HL-60 (cell line): ENCODE measurements around the gene SH2D3C.

Experiments used
- DNase-seq, 2 experiments: peaks; one replicate each; pipeline ENCODE4 v3.0.0-alpha.2; 2010 to 2020; ENCODE audit warnings: low read depth in 1 of 2, low spot score in 1 of 2
- H3K27ac ChIP-seq: fragments of 250-450 bp; sonication (Bioruptor Pico); replicated peaks from 2 replicates; pipeline ENCODE4 v1.5.1; 2020; ENCODE audit warnings: mild to moderate bottlenecking, moderate library complexity
- H3K27me3 ChIP-seq: fragments of 250-450 bp; sonication (Bioruptor Pico); 2 replicates; pipeline ENCODE4 v1.5.1; 2021; ENCODE audit warnings: mild to moderate bottlenecking, moderate library complexity; ENCODE audit not compliant: insufficient read depth, poor library complexity, severe bottlenecking
- H3K4me3 ChIP-seq: replicated peaks from 2 replicates; pipeline ENCODE4 v1.5.1; 2011; ENCODE audit warnings: mild to moderate bottlenecking, control low read depth, low read length; ENCODE audit not compliant: insufficient read depth
- CTCF ChIP-seq: IDR thresholded peaks from one replicate; pipeline ENCODE4 v1.5.1; 2011; ENCODE audit warnings: low read length, control low read depth, inconsistent platforms; ENCODE audit not compliant: insufficient read depth
- GABPA ChIP-seq: IDR thresholded peaks from 2 replicates; pipeline ENCODE4 v1.6.1; 2012; ENCODE audit warnings: low read depth
- POLR2AphosphoS5 ChIP-seq: IDR thresholded peaks from 2 replicates; pipeline ENCODE4 v1.6.1; 2012; ENCODE audit warnings: low read depth
- REST ChIP-seq: IDR thresholded peaks from 2 replicates; pipeline ENCODE4 v1.6.1; 2012; ENCODE audit warnings: low read depth; ENCODE audit not compliant: insufficient replicate concordance
- SPI1 ChIP-seq: IDR thresholded peaks from 2 replicates; pipeline ENCODE4 v1.6.1; 2012; ENCODE audit warnings: low read depth, mild to moderate bottlenecking, borderline replicate concordance

Gene SH2D3C

GRCh38 chr9:127744398-127745110 is 33.9 kb downstream of the SH2D3C start:
- no peak for TF ChIP-seq POLR2AphosphoS5
- Histone ChIP-seq H3K27ac (no peak overlapping the region), H3K4me3 (no peak overlapping the region), H3K27me3 (no peaks in the 10 kb centered on the region)
- DNase-seq = no peak

GRCh38 chr9:127742435-127743088 is 35.9 kb downstream of the SH2D3C start:
- Histone ChIP-seq H3K27ac (no peak overlapping the region), H3K4me3 (no peak overlapping the region), H3K27me3 (no peaks in the 10 kb centered on the region)
- no peak for DNase-seq
- TF ChIP-seq POLR2AphosphoS5 = no peak
- no peak for TF ChIP-seq SPI1
- TF ChIP-seq CTCF = no peak
- no peak for TF ChIP-seq GABPA
- no peak for TF ChIP-seq REST

GRCh38 chr9:127741831-127742434 is 36.5 kb downstream of the SH2D3C start:
- H3K4me3 ChIP-seq = no peak overlapping the region
- TF ChIP-seq SPI1 (no peak), POLR2AphosphoS5 (no peak), REST (no peak), GABPA (no peak), CTCF (no peak)
- H3K27ac ChIP-seq = no peak overlapping the region

GRCh38 chr9:127739614-127740330 is 38.7 kb downstream of the SH2D3C start:
- DNase-seq = no peak
- Histone ChIP-seq H3K4me3 (no peak overlapping the region), H3K27me3 (no peaks in the 10 kb centered on the region), H3K27ac (no peak overlapping the region)
- TF ChIP-seq REST (no peak), GABPA (no peak), POLR2AphosphoS5 (no peak), CTCF (no peak), SPI1 (no peak)

More at GRCh38 chr9:127741831-127742434, 36.5 kb downstream of the SH2D3C start:
- DNase-seq = no peak
- H3K27me3 ChIP-seq = no peaks in the 10 kb centered on the region
